K562 (cell line): ENCODE results near the gene MVK. TPM values are rescaled to one million over a fixed set of nuclear protein-coding genes. Genes with fewer than 3 reads are reported as not detected.
A peak's percentile ranks its signal among the peaks of the same experiment; 100 is the strongest.

Experiments used
- ARHGAP35 ChIP-seq: fragments of 450-650 bp; IDR thresholded peaks from 2 replicates; pipeline ENCODE4 v1.6.1; 2018; ENCODE audit not compliant: partially characterized antibody
- ARNT ChIP-seq, 2 experiments: fragments of 450-650 bp; IDR thresholded peaks; 2 replicates each; pipeline ENCODE4 v1.6.1; 2016; ENCODE audit warnings: mild to moderate bottlenecking in 1 of 2
- BRD4 ChIP-seq: fragments of 200-600 bp; sonication (generic); IDR thresholded peaks from 2 replicates; pipeline ENCODE4 v1.6.1; 2017; ENCODE audit warnings: inconsistent platforms
- CREB3L1 ChIP-seq: fragments of 450-650 bp; IDR thresholded peaks from 2 replicates; pipeline ENCODE4 v1.6.1; 2014; ENCODE audit warnings: low read depth, mild to moderate bottlenecking, moderate library complexity, borderline replicate concordance
- DEAF1 ChIP-seq: fragments of 450-650 bp; formaldehyde crosslinking; IDR thresholded peaks from 2 replicates; pipeline ENCODE4 v1.4.0; 2020; ENCODE audit warnings: mild to moderate bottlenecking, moderate library complexity
- DNMT1 ChIP-seq: fragments of 450-650 bp; IDR thresholded peaks from 2 replicates; pipeline ENCODE4 v1.6.1; 2016; ENCODE audit warnings: antibody characterized with exemption, mild to moderate bottlenecking
- E2F1 ChIP-seq: sonication (generic); formaldehyde crosslinking; IDR thresholded peaks from 2 replicates; pipeline ENCODE4 v1.8.1; 2023; ENCODE audit warnings: mild to moderate bottlenecking, missing genetic modification reagents, moderate library complexity
- ESRRB ChIP-seq: fragments of 250-450 bp; sonication (Bioruptor Pico); IDR thresholded peaks from 2 replicates; pipeline ENCODE4 v1.5.0; 2020; ENCODE audit warnings: mild to moderate bottlenecking, moderate library complexity, borderline replicate concordance
- ETS1 ChIP-seq: conservative IDR thresholded peaks from 2 replicates; pipeline ENCODE4 v1.6.1; 2011; ENCODE audit warnings: low read depth, mild to moderate bottlenecking, low read length; ENCODE audit not compliant: control insufficient read depth
- GABPB1 ChIP-seq: sonication (generic); formaldehyde crosslinking; IDR thresholded peaks from 2 replicates; pipeline ENCODE4 v1.8.0; 2022; ENCODE audit warnings: mild to moderate bottlenecking, missing genetic modification reagents
- NONO ChIP-seq, 2 experiments: fragments of 200-400 bp in 1 of 2; fragments of 450-650 bp in 1 of 2; formaldehyde crosslinking in 1 of 2; IDR thresholded peaks; 2 replicates each; pipeline ENCODE4 v1.6.1; 2017; ENCODE audit warnings: low read depth in 2 of 2, mild to moderate bottlenecking in 2 of 2, moderate library complexity in 2 of 2, low read length in 1 of 2
- SLC30A9 ChIP-seq: fragments of 250-450 bp; sonication (Bioruptor Pico); IDR thresholded peaks from 2 replicates; pipeline ENCODE4 v1.8.0; 2022; ENCODE audit warnings: mild to moderate bottlenecking, moderate library complexity
- TBP ChIP-seq: optimal IDR thresholded peaks from 2 replicates; pipeline ENCODE3; 2011; ENCODE audit warnings: low read depth, low read length, improper control_type of control experiment
- ZNF133 ChIP-seq: fragments of 250-450 bp; sonication (Bioruptor Pico); IDR thresholded peaks from 2 replicates; pipeline ENCODE4 v1.4.0; 2020; ENCODE audit warnings: mild to moderate bottlenecking
- ZNF184 ChIP-seq: sonication (generic); formaldehyde crosslinking; IDR thresholded peaks from 2 replicates; pipeline ENCODE4 v1.5.0; 2020; ENCODE audit warnings: missing genetic modification reagents
- ZNF274 ChIP-seq: IDR thresholded peaks from 2 replicates; pipeline ENCODE4 v1.6.1; 2011; ENCODE audit warnings: low read depth, mild to moderate bottlenecking, low read length, moderate library complexity, borderline replicate concordance
- ZNF431 ChIP-seq: sonication (generic); formaldehyde crosslinking; IDR thresholded peaks from 2 replicates; pipeline ENCODE4 v1.8.0; 2022; ENCODE audit warnings: mild to moderate bottlenecking, missing genetic modification reagents
- ZNF561 ChIP-seq: fragments of 450-650 bp; formaldehyde crosslinking; conservative IDR thresholded peaks from 2 replicates; pipeline ENCODE4 v1.4.0; 2020; ENCODE audit warnings: mild to moderate bottlenecking, moderate library complexity
- ZNF586 ChIP-seq: fragments of 450-650 bp; formaldehyde crosslinking; conservative IDR thresholded peaks from 2 replicates; pipeline ENCODE4 v1.4.0; 2020; ENCODE audit warnings: mild to moderate bottlenecking, moderate library complexity
- ZNF778 ChIP-seq: fragments of 450-650 bp; formaldehyde crosslinking; IDR thresholded peaks from 2 replicates; pipeline ENCODE4 v1.4.0; 2020; ENCODE audit warnings: mild to moderate bottlenecking, moderate library complexity
- ZSCAN29 ChIP-seq: fragments of 450-650 bp; IDR thresholded peaks from 2 replicates; pipeline ENCODE4 v1.6.1; 2017
- polyA plus RNA-seq, 8 experiments: library from polyadenylated mRNA; depleted of rRNA in 4 of 8; stranded (reverse) in 5 of 8; unstranded in 3 of 8; fragments of >200 nt; fragmentation: Nextera tagmentation in 2 of 8; fragmentation: Illumina TruSeq in 1 of 8; extraction: Ambion mirVana in 2 of 8; extraction: Trizol in 1 of 8; gene quantifications; 2 replicates each; pipeline versions ENCODE4 v1.2.1 to v1.2.3, GENCODE V29; 2011 to 2014; ENCODE audit warnings: inconsistent platforms in 1 of 8, missing spikeins in 1 of 8
- total RNA-seq, 7 experiments: library from RNA; depleted of rRNA in 6 of 7; stranded (reverse); fragments of >200 nt in 6 of 7; fragmentation: Illumina TruSeq in 2 of 7; extraction: Trizol in 2 of 7; gene quantifications; 2 replicates each; pipeline versions ENCODE4 v1.2.1 to v1.2.3, GENCODE V29; 2011 to 2021; ENCODE audit warnings: low replicate concordance in 1 of 7

The MVK gene
- total and polyA plus RNA-seq, 9 of the 15 experiments (the other 6 are each of a cell fraction or from before 2014, with no cell fraction given): 0.41 to 33.6 (median 18.8) TPM

GRCh38 chr12:109573029-109573913 is at the start of gene MVK, which contains the start of gene MMAB (continued):
- TF ChIP-seq CREB3L1 (peak; percentile 92), ESRRB (CRISPR knock-in tag) (no peak), ARHGAP35 (no peak), TBP (peak; percentile 75), ZSCAN29 (no peak), ZNF431 (CRISPR knock-in tag) (no peak), ZNF586 (CRISPR knock-in tag) (no peak), E2F1 (CRISPR knock-in tag) (peak; percentile 69), DEAF1 (no peak), GABPB1 (peak; percentile 88), ARNT (IDR thresholded peaks at IDR 0.05) (peak in 1 of 2 experiments; percentile 53; a peak in 1 of 4 replicates), SLC30A9 (CRISPR knock-in tag) (no peak), DNMT1 (no peak), ETS1 (peak; percentile 74), ZNF561 (CRISPR knock-in tag) (no peak), ZNF133 (CRISPR knock-in tag) (no peak), ZNF184 (CRISPR knock-in tag) (no peak), ZNF274 (no peak), NONO (IDR thresholded peaks at IDR 0.05; ENCODE audit: low read depth in 2 of 2, low read length in 1 of 2) (peak; percentile 59 to 68; a peak in 2 of 4 replicates), BRD4 (no peak), ZNF778 (CRISPR knock-in tag) (no peak)
